Measurements from ENCODE around the gene FEM1C. TPM values are rescaled to one million over a fixed set of nuclear protein-coding genes. Genes with fewer than 3 reads are reported as not detected.

The FEM1C gene
- total RNA-seq, 4 donors from 2014 or later, result 5.8 to 46.0 (median 40.0) TPM

DNA sequence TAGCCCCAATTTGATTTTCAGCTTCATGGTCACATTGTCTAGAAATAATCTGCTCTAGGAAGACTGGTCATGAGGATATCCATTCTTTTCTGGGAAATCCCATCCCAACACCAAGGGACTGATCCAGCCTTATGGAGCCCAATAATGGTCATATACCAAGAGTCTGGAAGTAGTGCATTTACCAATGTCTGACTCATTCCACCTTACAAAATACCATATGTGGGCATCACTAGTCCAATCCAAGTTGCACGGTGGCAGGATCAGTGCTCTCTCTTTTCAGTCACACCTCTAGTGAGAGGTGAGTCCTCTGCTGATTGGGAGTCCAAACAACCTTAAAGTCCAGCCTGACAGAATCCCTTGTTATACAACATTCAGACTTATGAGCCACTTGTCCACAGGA, 73.7 kb downstream of the FEM1C start:
- TF ChIP-seq POLR2AphosphoS5 (IDR thresholded peaks at IDR 0.05) (no peak), POLR2A (IDR thresholded peaks at IDR 0.05) (no peak), EP300 (IDR thresholded peaks at IDR 0.05; ENCODE audit: low read depth) (no peak)
- TF ChIP-seq, protein P1, sequence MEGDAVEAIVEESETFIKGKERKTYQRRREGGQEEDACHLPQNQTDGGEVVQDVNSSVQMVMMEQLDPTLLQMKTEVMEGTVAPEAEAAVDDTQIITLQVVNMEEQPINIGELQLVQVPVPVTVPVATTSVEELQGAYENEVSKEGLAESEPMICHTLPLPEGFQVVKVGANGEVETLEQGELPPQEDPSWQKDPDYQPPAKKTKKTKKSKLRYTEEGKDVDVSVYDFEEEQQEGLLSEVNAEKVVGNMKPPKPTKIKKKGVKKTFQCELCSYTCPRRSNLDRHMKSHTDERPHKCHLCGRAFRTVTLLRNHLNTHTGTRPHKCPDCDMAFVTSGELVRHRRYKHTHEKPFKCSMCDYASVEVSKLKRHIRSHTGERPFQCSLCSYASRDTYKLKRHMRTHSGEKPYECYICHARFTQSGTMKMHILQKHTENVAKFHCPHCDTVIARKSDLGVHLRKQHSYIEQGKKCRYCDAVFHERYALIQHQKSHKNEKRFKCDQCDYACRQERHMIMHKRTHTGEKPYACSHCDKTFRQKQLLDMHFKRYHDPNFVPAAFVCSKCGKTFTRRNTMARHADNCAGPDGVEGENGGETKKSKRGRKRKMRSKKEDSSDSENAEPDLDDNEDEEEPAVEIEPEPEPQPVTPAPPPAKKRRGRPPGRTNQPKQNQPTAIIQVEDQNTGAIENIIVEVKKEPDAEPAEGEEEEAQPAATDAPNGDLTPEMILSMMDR (IDR thresholded peaks at IDR 0.05), result no peak
- Histone ChIP-seq H3K27me3 (no peaks in the 10 kb centered on the region), H3K9me3 (no peaks in the 10 kb centered on the region), H3K36me3 (no peaks in the 10 kb centered on the region), H3K4me3 (no peak overlapping the region), H3K27ac (no peak overlapping the region), H3K4me1 (peaks cover 0 to 3% (median 0%) of the 10 kb centered on the region in 4 donors)
- WGBS, 2 donors (ENCODE audit: low coverage in 1 of 2), result 83% methylated on average over 1 of the region's 1 CpG; no CpG with 5 or more reads in 1 of the 2 donors
- DNase-seq, result no peak
- intact Hi-C loops (cut with DNase I; ENCODE audit: low total_unique reads) (no loop called here), in situ Hi-C loops (cut with MboI; ENCODE audit: low pct_ligation_motif_present in 1 of 4, low pct_unique_long_range_greater_than_20kb in 1 of 4, low sequenced_read_pairs in 3 of 4) (no loop called here)

Small RNAs within 50 kb of the gene (small RNA-seq; reads per million reads assigned to genes)
- gene AC008628.1, result 0 reads per million in 4 donors
- 0 reads per million in 4 donors for gene AC008628.2

Other genes with a start within 250 kb of the FEM1C start
- gene CCDC112, start 248.1 kb downstream of the FEM1C start, total RNA-seq, result 10 to 100 TPM; 15.7 to 22.4 (median 20.5) TPM
- 1 to 10 TPM in 1 of 4 donors, under 1 TPM in 1, not detected in 2; 0.68 to 1.1 TPM for gene TICAM2, start 57.7 kb upstream of the FEM1C start, total RNA-seq
- gene TMED7, start 81.3 kb upstream of the FEM1C start, total RNA-seq, result 100 to 1,000 TPM in 2 of 4 donors, 10 to 100 TPM in 2; 29.9 to 122 (median 98.2) TPM